Amygdala (tissue), 56 donors: ENCODE measurements around the gene TDRD1.

Experiments used
- DNase-seq, 56 donors: peaks; one replicate each; lab custom pipeline; 2025; lab: John Stamatoyannopoulos, UW

TDRD1 gene

GRCh38 chr10:114174695-114175188 lies 4.4 kb upstream of the TDRD1 start:
- DNase-seq = peak in 28 of 56 donors; percentile 2 to 63 (median 38)

- no peak for DNase-seq
These were observed 3.5 kb upstream of the TDRD1 start for GRCh38 chr10:114175667-114176066.

- no peak for DNase-seq
These were observed 2.6 kb upstream of the TDRD1 start for GRCh38 chr10:114176511-114176910.

GRCh38 chr10:114179747-114180146 lies 594 bp downstream of the TDRD1 start:
- no peak for DNase-seq

- DNase-seq = no peak
These were observed 1.8 kb downstream of the TDRD1 start for GRCh38 chr10:114180937-114181336.

GRCh38 chr10:114181971-114182370 lies 2.8 kb downstream of the TDRD1 start:
- no peak for DNase-seq

GRCh38 chr10:114183563-114183962 lies 4.4 kb downstream of the TDRD1 start:
- DNase-seq = no peak

GRCh38 chr10:114184276-114184675 lies 5.1 kb downstream of the TDRD1 start:
- no peak for DNase-seq

- no peak for DNase-seq
These were observed 8.8 kb downstream of the TDRD1 start for GRCh38 chr10:114188001-114188400.

- DNase-seq = no peak
These were observed 9.7 kb downstream of the TDRD1 start for GRCh38 chr10:114188900-114189299.

- DNase-seq = no peak
These were observed 10.5 kb downstream of the TDRD1 start for GRCh38 chr10:114189700-114190099.

GRCh38 chr10:114195079-114195478 lies 15.9 kb downstream of the TDRD1 start:
- no peak for DNase-seq

- DNase-seq = no peak
These were observed 20.1 kb downstream of the TDRD1 start for GRCh38 chr10:114199239-114199638.

- DNase-seq = no peak
These were observed 23.7 kb downstream of the TDRD1 start for GRCh38 chr10:114202812-114203211.

- no peak for DNase-seq
These were observed 27.7 kb downstream of the TDRD1 start for GRCh38 chr10:114206902-114207301.

- DNase-seq = no peak
These were observed 28.2 kb downstream of the TDRD1 start for GRCh38 chr10:114207349-114207748.

GRCh38 chr10:114208351-114208750 lies 29.2 kb downstream of the TDRD1 start:
- no peak for DNase-seq

GRCh38 chr10:114212153-114212552 lies 33.0 kb downstream of the TDRD1 start:
- no peak for DNase-seq

- no peak for DNase-seq
These were observed 35.9 kb downstream of the TDRD1 start for GRCh38 chr10:114215033-114215432.

- no peak for DNase-seq
These were observed 41.1 kb downstream of the TDRD1 start for GRCh38 chr10:114220281-114220680.

GRCh38 chr10:114221235-114221634 lies 42.1 kb downstream of the TDRD1 start:
- DNase-seq = no peak

GRCh38 chr10:114223066-114223465 lies 43.9 kb downstream of the TDRD1 start:
- no peak for DNase-seq

- DNase-seq = no peak
These were observed 49.0 kb downstream of the TDRD1 start for GRCh38 chr10:114228156-114228555.
